SIG-M5 treated with dmso at 0.1 percent for 504 hours (cell line): ENCODE data around the gene NEMP2.
"Not testable (repeated sequence)": the region's sequence is repeated elsewhere in the genome, so short reads cannot be mapped to it uniquely, and the experiment has no call there.

ENCODE experiments used
- DNase-seq: peaks from one replicate; lab custom pipeline; 2025; ENCODE audit not compliant: unreplicated experiment; lab: John Stamatoyannopoulos, UW

NEMP2 gene

GRCh38 chr2:190527214-190527613 is 7.3 kb downstream of the NEMP2 start:
- no peak for DNase-seq

GRCh38 chr2:190526105-190526750 is 8.3 kb downstream of the NEMP2 start:
- peak; percentile 75 for DNase-seq

DNA sequence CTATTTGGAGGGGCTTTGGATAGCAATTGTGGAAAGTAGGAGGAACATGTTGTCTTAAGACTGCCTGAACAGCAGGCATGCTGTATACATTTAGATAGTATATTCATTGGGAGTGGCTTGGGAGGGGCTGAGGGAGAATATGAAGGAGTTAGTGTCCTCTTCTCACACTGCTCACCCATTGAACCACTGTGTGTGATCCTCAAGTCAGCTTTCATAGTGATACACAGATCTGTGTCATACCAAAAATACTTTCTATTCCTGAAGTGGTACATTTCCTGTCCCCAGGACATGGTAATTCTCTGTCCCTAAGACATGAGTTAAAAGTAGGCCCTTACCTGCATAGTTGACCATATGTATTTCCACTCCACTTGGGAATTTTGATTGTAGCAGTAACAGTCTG is 9.6 kb downstream of the NEMP2 start:
- no peak for DNase-seq

- DNase-seq: no peak
These were observed 14.4 kb downstream of the NEMP2 start for GRCh38 chr2:190519975-190520767.

DNA sequence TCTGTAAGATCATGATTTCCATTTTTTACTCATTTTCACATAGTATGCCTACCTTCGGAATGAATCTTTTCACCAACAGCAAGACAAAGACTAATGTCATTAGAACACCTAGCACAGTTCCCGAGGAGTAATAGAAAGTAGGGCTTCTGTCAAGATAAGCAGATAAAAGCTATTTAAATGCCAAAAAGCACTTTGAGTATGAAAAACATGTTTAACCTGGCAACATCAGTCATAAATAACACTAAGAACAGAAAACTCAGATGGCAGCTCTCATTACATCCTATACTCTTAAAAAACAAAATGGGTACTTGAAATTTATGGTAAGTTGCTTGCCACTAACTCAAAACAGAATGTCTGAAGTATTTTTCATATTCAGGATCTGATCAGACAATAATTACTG is 17.1 kb downstream of the NEMP2 start:
- no peak for DNase-seq

GRCh38 chr2:190515687-190516086 is 18.8 kb downstream of the NEMP2 start:
- DNase-seq: no peak

DNA sequence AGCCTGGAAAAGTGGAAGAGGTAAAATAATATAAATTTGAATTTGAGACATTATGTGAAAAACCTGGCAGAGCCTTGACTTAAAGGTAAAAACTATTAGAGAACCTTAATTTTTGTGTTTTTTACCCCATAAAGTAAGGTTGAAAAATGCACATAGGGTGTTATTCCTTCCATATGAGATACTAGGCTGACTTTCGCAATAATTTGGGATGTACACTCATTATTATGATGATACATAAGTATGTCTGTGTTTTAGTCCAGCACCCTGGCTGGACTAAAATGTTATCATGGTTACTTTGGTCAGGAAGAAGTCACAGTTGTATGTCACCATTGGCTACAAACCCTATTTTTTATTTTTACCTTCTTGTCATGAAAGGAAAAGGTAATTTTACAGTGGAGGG is 19.8 kb downstream of the NEMP2 start:
- DNase-seq: no peak

DNA sequence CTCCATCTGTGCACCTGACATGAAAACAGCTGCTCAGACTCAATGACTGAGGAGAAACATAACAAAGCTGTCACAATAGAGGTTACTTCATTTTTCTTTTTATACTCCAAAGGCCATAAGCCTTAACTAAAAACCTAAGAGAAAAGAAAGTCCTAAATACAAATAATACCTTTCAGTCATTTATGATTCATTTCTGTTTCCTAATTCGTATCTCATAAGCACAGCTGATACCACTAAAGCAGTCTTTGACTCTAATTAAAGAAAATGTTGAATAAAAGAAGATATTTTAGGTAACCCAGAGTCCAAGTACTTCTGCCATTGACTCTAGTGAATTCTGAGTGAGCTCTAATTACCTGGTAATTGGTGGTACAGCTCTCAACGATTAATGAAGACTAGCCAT is 20.6 kb downstream of the NEMP2 start:
- no peak for DNase-seq

DNA sequence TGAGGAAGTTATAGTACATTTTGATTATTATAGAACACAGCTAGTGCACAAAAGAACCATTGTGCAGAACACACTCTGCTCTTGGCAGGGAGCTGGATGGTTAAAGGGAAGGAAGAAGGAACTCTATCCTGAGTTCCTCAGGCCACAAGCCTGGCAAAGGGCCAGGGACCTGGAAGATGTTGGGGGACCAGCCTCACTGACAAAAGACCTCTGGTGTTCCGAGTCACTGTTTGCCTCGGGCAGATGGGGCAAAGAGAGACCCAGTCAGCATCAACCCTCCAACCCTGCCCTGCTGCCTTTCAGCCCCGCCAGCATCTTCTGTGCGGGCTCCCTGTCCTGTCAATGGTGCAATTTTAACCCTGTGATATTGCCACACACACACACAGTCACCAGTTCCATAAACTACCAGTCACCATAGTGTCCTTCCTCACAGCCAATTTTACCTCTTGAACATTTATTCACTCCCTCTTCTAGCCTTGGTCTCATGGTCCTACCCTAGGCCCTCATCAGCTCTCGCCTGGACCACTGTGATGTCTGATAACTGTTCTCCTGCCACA is 21.9 kb downstream of the NEMP2 start:
- peak; percentile 38 for DNase-seq

GRCh38 chr2:190511104-190511503 is 23.4 kb downstream of the NEMP2 start:
- DNase-seq: no peak

DNA sequence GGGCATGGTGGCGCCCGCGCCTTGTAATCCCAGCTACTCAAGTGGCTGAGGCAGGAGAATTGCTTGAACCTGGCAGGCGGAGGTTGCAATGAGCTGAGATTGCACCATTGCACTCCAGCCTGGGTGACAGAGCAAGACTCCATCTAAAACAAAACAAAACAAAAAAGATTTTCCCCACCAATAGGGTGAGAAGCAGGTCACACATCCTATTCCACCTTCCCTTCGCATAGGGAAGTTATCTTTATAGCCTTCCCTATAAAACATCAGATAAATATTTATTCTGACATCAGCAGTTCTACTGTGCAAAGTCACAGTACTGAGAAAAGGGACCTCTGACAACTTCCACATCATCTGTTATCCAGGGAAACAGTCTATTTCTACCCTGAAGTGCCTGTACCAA is 24.6 kb downstream of the NEMP2 start:
- not testable (repeated sequence) for DNase-seq

- DNase-seq: no peak
These were observed 27.4 kb downstream of the NEMP2 start for GRCh38 chr2:190507135-190507534.

DNA sequence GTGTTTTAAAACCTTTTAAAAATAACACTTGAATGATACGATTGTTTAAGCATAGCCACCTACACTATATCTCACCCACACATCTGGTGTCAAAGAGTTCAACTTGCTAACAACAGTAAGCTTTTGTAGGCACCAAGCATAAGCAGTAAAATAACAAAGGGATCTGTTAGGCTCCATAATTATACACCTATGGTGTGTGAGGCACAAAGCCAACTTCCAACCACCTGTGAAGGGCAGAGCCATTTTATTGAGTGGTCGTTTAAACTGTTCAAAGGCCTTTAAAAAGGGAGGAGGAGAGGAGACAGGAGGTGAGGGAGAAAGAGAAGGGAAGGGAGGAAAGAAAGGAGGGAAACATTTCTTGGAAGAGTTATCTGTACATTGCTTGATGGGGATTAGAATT is 27.9 kb downstream of the NEMP2 start:
- no peak for DNase-seq

- no peak for DNase-seq
These were observed 28.8 kb downstream of the NEMP2 start for GRCh38 chr2:190505696-190506095.

DNA sequence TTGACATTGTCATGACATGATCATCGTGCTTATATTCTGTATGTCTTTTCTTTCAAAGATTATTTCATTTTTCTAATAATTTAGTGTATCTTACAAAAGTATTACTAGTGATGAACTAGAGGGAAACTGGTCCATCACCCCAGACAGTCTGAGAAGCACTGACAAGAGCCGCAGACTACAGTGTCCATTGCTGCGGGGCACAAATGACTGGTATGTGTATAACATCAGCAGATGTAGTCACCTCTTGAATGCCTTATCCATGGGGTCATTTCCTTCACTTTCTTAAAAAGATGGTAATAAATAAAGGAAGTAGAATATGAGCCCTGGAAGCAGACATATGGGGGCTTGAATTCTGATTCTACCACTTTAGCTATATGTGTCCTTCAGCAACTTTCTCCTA is 29.6 kb downstream of the NEMP2 start:
- no peak for DNase-seq

DNA sequence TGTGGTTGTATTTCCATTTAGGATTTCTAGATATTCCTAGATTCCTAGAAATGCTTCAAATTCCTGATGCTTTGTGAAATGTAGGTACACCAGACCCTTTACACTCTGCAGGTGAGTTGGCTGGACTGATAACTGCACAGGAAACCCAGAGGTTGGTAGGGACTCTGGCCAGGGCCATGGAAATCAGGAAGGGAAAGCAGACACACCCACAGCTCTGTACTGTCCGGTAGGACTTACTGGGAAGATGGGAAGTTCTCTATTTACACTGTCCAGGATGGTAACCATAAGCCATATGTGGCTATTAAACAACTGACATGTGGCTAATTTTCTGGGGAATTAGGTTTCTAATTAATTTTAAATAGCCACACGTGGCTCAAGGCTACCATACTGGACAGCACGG is 31.4 kb downstream of the NEMP2 start:
- DNase-seq: no peak

GRCh38 chr2:190501702-190502407 is 32.7 kb downstream of the NEMP2 start:
- no peak for DNase-seq

DNA sequence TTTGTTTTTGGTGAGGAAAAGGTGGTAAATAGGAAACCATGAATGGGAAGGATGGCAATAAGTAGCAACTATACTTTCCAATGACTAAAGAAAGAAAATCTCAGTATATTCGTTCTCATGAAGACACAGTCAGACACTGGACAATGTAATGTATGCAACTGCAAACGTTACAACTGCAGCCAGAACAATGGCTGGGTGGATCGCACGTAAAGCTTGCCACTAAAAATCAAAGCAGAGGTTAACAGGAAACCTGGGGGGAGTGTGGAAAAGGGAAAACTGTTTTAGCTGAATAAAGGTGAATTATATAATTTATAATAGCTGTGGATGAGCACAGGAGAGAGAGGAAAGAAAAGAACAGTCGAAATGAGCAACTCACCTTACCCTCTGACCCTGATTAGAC is 33.3 kb downstream of the NEMP2 start:
- DNase-seq: no peak

GRCh38 chr2:190500054-190500502 is 34.4 kb downstream of the NEMP2 start:
- no peak for DNase-seq

DNA sequence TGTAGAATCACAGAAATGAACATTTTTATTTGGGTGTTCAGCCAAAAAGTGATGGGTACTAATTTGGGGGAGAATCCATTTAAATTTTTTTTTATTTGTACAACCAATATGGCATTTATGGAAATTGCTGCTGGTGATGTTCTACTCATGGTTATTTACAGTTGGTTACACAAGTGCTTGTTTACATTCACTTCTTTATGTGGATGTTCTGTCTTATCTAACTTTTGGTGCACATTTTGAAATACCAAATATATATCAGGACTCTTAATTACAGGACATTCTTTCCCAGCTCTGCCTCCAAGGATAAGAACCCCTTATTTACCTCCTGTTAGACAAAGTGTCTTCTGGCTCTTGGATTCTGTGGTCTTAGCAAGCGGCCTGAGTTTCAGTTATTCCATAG is 35.2 kb downstream of the NEMP2 start:
- no peak for DNase-seq

- DNase-seq: peak; percentile 27
These were observed 37.1 kb downstream of the NEMP2 start for GRCh38 chr2:190497428-190497827.
